HG02938 (cell line): ENCODE results near the gene COPB1.

Experiments
- ATAC-seq: cut with Tn5 transposase; IDR thresholded peaks from one replicate; pipeline ENCODE4 v1.9.1; 2021; ENCODE audit warnings: mild to moderate bottlenecking, moderate library complexity; ENCODE audit not compliant: unreplicated experiment

COPB1 gene

DNA sequence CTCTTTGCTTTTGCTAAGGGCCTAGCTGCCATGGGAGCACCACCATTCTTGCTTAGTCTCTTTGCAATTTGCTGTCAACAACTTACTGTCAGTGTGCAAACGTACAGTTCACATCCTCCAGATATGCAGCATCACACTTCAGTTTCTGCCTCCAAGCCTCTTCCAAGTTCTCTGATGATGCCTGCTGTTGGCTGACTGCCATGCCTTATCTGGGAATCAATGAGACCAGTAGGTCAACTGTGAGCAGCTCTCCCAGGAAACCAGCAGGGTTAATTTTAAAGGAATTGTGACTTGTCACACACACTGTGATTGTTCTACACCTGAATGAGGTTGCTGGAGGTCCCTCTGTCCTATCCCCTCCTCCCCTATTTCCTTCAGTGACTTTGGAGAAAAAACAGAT is 56.0 kb downstream of the COPB1 start:
- ATAC-seq, result no peak

DNA sequence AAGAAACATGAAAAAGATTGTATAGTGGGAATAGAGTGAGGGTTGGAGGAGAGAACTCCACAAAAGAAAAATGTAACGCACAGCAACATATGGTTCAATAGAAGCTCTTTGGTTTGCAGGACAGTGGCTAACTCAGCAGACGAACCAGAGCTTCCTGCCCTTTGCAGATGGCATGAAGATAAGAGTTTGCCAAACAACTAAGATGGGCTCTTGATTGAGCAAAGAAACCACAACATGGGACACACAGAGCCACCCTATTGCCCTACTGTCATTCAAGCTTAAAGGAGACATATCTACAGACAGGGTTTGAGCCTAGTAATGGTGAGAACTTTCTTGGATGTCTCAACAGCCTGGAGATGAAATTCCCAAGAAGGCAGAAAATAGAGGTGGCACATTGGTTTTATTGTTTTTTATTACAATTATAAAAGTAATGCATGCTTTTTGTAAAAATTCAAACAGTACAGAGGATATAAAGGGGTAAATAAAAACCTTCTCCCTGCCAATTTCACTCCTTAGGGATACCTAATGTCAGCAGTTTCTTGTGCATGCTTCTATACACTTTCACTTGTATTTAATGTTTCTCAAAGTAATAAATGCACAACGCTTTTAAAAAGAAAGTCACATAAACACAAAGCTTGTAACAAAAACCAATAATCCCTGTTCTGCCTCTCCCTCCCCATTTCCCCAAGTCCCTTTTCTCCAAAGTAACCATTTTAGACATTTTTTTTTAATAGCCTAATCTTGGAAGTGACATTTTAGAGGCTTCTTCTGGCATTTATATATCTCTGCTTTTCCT is 63.7 kb downstream of the COPB1 start:
- ATAC-seq, result no peak

DNA sequence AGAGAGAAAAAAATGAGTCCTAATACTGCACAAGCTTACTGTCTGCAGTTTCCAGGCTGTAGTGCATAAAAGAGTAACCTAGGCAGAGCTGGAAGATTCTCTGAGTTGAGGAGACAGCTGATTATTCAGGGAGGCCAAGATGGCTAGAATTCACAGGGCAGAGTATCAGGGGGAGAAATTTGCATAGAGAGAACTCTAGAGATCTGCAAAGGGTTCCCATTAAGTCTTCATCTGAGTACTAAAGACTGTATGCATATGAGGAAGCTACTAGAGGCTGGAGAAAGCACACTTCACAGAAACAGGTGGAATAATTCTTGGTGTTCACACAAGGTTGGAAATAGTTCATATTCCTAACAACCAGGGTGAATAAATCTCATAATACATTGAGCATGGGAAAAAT is 74.0 kb downstream of the COPB1 start:
- no peak for ATAC-seq

DNA sequence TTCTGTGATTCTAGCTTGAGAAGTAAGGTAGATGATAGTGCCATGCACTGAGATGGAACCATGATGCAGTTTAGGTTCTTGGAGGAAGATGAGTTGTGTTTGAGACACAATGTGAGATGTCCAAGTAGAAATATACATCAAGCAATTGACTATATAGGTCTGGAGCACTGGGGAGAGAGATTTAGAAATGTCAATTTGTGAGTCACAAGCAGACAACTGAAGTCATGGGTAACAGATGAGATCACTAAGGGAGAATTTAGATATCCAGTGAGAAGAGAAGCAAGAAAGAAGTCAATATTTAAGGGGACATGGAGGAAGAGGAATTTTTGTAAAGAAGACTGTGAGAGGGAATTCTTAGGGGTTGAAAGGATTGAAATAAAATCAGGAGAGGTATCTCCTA is 75.5 kb downstream of the COPB1 start:
- no peak for ATAC-seq

DNA sequence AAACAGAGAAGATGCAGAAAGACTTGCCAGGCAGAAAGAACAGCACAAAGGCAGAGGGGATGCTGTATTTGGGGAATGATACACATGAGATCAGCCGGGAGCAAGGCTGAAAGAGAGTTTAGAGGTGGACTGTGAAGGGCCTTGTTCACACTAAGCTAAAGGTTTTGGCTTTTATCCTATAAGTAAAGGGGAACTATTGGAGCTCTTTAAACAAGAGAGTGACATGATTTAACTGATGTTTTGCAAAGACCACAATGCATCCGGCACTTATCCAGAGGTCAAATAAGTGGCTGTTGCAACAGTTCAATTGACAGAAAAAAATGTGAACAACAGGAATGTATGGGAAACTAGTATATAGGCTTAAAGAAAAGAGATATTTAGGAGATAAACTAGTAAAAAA is 76.0 kb downstream of the COPB1 start:
- no peak for ATAC-seq

DNA sequence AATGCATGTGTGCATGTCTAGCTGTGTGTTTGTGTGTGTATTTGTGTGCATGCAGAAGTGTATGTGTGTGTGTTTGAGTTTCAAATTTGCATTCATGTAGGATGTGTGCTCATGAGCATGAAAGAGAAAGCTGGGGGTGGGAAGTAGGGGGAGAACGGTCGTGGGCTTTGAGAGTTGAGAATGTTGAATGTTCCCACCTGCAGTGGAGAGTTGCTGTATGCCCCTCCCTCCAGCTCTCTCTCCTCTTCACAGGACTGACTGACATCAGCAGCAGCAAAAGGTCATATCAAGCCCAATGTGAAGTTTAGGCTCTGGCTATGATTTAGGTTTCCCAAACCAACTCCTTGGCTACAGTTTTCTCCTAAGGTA is 76.8 kb downstream of the COPB1 start:
- ATAC-seq, result no peak

DNA sequence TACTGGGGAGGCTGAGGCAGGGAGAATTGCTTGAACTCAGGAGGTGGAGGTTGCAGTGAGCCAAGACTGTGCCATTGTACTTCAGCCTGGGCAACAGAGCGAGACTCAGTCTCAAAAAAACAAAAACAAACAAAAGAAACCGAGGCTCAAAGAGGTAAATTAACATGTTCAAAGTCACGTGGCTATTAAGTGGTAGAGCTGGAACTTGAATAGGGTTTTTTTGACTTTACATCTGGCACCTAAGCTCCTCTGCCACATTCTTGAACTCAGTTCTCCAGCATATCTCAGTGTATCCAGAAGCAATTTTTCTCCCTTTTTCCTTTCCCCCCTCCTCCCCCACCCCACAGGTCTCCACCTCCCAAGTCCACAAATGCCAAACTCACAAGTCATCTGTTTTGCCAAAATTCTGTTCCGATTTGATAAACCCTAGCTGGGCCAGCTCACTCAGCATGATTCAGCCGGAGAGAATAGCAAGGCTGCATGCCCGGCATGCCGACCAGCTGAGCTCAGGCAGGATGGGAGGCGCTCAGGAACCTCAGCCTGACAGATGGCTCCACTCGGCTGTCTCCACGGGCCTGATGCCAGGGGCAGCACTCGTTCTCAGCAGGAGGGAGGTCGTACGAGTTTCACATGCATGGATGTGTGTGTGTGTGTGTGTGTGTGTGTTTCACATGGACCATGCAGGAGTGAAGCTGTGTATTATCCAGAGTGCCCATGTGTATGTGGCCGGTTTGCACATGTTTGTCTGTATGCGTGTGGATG is 77.4 kb downstream of the COPB1 start:
- ATAC-seq, result no peak

DNA sequence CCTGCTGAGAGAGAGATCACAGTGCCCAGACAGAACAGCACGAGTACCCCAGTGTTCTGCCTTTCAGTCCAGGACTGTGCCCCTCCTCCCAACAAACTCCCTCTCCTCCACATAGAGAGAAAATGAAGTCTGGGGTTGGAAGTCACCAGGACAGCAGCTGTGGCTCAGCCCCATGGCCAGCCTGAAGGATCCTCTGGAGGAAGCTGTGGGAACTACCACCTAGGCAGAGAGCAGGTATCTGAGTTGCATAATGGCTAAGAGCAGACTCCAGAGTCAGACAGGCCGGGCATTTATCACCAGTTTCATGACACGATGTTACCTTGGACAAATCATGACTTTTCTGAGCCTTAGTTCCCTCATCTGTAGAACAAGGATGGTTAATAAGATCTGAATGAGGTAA is 79.4 kb downstream of the COPB1 start:
- ATAC-seq, result no peak

DNA sequence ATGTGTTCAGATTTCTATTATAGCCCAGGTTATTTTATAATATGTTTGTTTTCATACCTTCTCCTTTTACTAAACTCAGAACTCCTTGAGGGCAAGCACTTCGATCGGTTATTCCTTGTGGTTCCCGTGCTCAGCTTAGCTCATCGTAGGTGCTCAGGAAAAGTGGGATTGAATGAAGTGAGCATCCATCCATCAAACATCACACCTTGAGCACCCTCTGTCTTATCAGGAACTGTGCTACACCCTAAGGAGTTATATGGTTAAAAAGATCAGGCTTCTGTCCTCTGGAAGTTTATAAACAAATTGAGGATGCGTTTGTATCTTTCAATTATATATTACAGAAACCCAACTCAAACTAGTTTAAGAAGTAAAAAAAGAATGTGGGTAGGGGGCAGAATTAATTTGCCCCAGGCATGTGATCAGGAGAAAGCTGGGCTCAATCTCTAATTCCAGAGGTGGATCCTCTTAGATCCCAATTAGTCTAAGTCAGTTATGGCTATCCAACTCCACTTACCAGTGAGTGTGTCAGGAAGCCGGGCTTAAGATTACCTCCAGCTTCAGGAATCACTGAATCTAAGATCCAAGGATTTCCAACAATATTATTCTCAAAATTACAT is 80.7 kb downstream of the COPB1 start:
- no peak for ATAC-seq

DNA sequence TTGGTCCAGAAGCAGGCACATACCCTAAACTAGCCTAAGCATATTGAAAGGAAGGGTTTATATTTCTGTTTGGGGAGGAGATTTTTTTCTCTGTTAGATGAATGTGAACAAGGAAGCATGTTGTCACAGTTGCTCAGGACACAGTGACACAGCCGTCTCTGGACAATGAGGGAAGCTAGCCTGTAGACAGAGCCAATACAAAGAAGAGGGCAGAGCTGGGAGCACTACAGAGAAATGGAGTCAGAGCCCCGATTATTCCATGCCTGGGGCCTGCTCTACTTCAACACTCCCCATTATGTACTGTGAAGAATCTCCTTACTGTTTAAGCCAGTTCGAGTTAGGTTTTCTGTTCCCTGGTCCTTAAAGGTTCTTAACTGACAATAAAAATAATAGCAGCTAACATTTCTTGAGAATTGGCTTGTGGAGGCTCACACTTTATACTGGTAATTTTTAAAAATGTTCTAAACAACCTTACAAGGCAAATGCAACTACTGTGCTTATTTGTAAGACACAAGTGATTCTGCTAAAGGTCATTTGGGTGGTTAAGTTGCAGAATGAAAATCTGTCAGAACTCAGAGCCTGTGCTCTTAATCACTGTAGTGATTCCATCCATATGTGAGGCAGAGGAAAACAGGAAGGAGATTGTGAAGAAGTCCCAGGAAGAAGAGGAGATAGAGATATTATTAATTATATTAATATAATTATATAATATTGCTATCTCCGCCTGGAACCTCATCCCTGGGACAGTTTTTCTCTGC is 81.8 kb downstream of the COPB1 start:
- ATAC-seq, result no peak

DNA sequence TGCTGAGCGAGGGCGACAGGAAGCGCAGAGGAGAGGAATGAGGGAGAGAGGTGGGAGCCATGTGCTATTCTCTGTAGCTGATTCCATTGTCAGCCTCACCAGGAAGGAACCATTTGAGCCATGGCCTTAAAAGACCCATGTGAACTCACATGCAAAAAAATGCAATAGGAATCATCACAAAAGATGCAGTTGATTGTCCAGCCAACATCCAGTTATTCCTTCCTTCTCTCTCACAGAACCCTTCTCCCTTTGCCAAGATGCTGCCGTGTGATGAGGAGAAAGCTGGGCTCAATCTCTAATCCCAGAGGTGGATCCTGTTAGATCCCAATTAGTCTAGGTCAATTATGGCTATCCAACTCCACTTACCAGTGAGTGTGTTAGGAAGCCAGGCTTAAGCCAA is 82.4 kb downstream of the COPB1 start:
- no peak for ATAC-seq

DNA sequence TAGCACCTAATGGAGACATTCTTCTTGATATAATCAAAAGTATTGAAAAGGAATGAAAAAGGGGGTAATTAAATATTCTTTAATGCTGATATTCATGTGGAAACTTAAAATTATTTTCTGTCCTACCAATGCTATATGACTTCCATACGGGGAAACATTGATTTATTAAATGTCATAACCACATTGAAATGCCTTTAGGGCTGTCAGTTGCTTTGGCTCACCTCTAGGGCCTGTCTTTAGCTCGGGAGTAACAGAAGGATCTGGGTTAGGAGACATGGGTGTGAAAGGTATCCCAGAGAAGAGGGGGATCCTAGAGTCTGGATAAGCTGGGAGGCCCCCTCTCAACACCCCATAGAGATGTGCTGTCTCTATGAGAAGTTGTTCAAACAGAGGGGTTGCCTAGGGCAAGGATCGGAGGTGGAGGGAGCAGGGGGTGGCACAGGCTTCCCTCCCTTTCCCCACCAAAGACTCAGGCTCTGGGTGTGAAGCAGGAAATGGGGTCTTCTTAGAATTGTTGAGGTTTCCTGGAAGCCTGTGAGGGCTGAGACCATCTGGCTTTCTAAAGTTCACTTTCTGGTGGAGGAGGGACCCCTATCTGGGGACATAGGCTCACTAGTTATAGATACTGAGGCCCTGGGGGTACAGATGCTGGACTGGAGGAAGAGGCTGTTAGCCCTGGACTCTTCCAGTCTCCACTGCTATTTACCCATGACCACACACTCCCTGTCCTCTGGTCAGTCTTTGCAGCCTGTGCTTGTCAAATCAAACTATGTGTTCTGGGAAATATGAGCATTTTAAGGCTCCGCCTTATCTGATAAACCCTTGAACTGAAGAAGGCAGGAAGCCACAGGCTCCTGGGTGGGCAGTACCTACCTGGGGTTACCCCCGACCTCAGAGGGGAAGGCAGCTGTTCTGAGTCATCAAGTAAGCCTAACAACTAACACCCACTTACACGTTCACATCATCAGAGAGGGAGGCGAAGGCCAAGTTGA is 84.8 kb downstream of the COPB1 start:
- ATAC-seq, result peak; percentile 55

DNA sequence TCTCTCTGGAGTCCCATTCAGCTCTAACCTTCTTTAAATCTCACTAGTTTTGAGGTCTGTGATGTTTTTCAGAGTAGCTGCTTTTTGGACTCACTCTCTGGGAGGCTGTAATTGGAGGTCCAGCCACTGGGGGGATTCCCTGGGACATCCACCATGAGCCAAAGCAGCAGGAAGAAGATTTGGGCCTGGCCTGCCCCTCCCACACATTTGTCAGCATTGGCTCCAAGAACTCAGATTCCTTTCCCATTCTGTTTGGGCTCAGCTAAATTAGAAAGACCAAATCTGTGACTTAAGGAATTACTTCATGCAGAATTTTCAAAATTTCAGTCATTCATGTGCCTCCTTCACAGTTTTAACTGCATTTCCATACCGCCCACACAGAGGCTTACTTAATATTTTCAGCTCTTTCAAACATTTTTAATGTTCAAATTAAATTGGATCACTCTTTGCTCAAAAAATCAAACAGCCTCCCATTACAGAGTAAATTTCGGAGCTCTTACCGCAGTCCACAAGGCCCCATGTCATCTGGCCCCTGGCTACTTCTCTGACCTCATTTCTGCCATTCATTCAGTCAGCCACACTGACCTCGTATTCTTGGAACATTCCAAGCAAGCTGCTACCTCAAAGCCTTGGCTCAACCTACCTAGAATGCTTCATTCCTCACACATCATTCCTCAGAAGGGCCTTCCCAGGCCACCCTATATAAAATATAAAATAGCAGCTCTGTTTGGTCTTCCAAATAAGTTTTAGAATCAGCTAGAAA is 86.1 kb downstream of the COPB1 start:
- ATAC-seq, result no peak

DNA sequence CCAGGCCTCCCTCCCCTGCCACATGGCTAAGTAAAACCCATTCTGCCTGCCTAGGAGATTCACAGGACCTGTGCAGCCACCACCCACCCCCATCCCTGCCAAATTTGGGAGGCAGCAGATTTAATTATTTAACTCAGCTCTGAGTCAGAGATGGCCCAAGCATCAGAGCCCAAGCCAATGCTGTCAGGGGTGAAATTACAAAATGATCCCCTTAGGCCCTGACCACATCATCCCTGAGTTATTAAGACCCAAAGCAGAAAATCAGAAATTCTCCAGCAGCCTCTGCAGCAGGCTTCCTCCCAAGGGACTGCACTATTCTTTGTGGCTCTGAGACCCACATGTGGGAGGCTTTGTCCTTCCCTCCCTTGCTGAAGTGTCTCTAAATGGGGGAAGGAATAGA is 87.8 kb downstream of the COPB1 start:
- ATAC-seq, result no peak

DNA sequence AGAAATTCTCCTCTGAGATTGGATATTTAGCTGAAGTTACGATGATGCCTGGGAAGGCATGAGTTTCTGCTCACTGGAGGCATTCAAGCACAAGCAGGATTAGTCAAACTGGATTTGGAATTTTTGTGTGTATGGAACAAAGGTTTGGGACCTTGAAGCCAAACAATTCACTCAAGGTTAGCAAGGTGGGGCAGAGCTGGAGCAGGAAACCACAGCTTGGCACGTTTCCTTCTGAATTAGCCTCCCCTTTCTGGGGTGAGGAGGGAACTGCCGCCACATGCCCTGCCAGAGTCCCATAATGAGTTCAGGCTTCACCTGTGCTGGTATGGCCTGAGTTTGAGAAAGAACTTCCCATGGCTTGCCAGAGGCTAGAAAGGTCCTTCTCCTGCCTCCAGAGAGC is 89.7 kb downstream of the COPB1 start:
- no peak for ATAC-seq

DNA sequence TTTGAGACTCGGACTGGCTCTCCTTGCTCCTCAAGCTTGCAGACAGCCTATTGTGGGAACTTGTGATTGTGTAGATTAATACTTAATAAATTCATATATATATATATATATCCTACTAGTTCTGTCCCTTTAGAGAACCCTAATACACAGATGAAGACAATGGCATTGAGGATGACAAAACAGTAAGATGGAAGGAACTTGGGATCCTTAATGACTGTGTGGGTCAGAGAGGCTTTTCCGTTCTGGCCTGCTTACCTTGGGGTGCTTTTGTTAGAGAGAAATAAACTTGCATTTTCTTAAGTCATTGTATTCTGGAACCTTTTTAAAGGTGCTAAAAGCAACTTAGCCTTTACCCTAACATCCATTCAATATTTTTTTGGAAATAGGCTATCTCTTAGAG is 91.0 kb downstream of the COPB1 start:
- ATAC-seq, result no peak
